ENCODE results near the gene DOHH. TPM values are rescaled to one million over a fixed set of nuclear protein-coding genes. Genes with fewer than 3 reads are reported as not detected.

The DOHH gene
- total RNA-seq, 2 donors from 2014 or later: 14.1 to 18.4 TPM

DNA sequence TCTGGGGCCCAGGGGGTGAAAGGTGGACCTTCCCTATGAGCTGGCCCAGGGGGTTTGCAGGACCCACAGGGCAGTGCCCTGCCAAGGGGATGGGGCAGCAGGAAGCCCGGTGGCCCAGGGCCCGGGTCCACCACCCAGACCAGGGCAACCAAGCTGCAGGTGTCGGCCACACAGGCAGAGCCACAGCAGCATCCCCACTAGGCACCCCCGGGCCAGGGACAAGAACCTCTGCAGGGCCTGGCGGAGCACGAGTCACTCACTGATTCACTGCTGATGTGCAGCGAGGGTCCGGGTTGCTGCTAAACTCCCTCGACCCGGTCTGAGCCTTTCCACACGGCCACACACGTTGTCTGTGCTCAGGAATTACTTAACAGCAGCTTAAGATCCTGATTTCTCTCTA lies 14.5 kb upstream of the DOHH start:
- Histone ChIP-seq H3K36me3 (peaks cover 5% of the 10 kb centered on the region), H3K9me3 (no peaks in the 10 kb centered on the region), H3K4me3 (no peak overlapping the region), H3K27ac (no peak overlapping the region), H3K4me1 (peaks cover 0 to 39% of the 10 kb centered on the region in 2 donors), H3K27me3 (no peaks in the 10 kb centered on the region)
- TF ChIP-seq, protein P1, sequence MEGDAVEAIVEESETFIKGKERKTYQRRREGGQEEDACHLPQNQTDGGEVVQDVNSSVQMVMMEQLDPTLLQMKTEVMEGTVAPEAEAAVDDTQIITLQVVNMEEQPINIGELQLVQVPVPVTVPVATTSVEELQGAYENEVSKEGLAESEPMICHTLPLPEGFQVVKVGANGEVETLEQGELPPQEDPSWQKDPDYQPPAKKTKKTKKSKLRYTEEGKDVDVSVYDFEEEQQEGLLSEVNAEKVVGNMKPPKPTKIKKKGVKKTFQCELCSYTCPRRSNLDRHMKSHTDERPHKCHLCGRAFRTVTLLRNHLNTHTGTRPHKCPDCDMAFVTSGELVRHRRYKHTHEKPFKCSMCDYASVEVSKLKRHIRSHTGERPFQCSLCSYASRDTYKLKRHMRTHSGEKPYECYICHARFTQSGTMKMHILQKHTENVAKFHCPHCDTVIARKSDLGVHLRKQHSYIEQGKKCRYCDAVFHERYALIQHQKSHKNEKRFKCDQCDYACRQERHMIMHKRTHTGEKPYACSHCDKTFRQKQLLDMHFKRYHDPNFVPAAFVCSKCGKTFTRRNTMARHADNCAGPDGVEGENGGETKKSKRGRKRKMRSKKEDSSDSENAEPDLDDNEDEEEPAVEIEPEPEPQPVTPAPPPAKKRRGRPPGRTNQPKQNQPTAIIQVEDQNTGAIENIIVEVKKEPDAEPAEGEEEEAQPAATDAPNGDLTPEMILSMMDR (IDR thresholded peaks at IDR 0.05): no peak
- DNase-seq (ENCODE audit: low spot score): no peak

DNA sequence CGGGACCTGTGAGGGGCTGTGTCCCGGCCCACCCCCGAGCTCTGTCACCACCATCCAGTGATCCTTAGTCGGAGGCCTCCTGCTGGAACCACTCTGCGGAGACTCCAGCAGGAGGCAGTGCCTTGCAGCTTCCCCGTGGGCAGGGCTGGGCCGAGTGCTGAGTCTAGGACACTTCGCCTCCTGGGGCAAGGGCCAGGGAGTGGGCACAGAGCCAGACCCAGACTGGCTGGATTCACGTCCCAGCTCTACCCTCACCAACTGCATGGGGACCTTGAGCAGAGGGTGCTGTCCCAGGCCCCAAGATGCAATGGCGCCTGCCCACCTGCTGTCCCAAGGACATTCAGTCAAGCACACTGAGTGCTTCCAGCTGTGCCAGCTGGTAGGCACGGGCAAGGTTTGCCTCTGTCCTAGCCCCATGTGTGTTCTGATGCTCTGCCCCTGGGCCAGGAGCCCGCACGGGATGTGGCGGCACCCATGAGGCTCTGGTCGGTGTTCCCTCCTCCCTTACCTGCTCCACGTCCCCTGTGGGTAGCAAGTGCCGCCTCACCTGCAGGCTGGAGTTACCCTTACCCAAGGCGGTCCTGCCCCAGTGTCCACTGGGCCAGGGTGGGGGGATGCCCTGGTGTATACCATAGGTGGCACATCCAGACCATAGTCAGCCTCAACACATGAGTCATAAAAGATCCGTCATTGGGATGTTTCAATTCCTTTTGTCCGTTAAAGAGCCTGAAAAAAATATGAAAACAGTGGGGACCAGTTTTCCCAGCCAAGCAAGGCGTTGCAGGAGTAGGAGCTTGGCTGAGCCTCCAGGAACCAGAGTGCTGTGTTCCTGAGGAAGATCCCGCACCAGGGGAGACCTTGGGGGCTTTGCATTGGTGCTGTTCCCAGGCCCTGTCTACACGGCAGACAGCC lies 13.0 kb upstream of the DOHH start:
- H3K27ac ChIP-seq: no peak overlapping the region
- no peak overlapping the region for H3K4me3 ChIP-seq
- H3K4me1 ChIP-seq: peaks cover 0 to 47% of the 10 kb centered on the region in 2 donors
- no peaks in the 10 kb centered on the region for H3K27me3 ChIP-seq
- no peak for DNase-seq (ENCODE audit: low spot score)
- no peaks in the 10 kb centered on the region for H3K36me3 ChIP-seq
- TF ChIP-seq, protein P1 (IDR thresholded peaks at IDR 0.05): no peak
- no peaks in the 10 kb centered on the region for H3K9me3 ChIP-seq

DNA sequence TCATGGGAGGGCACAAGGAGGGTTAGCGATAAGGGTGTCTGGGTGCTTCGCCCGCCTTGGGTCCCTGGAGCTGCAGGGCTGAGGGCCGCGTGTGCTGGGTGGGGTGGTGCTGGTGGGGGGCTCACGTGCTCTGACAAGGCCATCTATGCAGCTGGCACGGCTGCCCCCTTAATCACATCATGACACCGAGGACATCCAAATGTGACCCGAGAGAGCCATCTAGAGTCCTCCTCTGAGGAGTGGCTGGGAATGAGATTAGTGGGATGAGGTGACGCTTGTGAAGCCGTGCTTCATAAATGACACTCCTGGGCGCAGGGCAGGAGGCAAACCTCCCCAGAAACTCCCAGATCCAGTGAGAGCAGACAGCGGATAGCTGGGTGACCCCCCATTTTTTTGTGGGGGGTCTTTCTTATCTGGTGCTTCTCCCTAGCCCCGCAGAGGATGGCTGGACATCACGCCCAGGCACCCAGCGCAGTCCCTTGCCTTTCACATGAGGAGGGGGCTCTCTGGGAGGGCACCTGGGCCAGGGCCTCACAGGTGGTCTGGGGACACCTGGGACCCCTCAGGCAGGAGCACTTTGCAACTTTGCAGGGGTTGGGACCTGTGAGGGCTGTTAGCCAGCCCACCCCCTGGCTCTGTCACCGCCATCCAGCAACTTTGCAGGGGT lies 12.2 kb upstream of the DOHH start:
- Histone ChIP-seq H3K4me1 (peaks cover 0 to 55% of the 10 kb centered on the region in 2 donors), H3K27me3 (no peaks in the 10 kb centered on the region), H3K4me3 (no peak overlapping the region), H3K27ac (no peak overlapping the region), H3K9me3 (no peaks in the 10 kb centered on the region), H3K36me3 (no peaks in the 10 kb centered on the region)
- TF ChIP-seq, protein P1 (IDR thresholded peaks at IDR 0.05): no peak
- DNase-seq (ENCODE audit: low spot score): no peak

DNA sequence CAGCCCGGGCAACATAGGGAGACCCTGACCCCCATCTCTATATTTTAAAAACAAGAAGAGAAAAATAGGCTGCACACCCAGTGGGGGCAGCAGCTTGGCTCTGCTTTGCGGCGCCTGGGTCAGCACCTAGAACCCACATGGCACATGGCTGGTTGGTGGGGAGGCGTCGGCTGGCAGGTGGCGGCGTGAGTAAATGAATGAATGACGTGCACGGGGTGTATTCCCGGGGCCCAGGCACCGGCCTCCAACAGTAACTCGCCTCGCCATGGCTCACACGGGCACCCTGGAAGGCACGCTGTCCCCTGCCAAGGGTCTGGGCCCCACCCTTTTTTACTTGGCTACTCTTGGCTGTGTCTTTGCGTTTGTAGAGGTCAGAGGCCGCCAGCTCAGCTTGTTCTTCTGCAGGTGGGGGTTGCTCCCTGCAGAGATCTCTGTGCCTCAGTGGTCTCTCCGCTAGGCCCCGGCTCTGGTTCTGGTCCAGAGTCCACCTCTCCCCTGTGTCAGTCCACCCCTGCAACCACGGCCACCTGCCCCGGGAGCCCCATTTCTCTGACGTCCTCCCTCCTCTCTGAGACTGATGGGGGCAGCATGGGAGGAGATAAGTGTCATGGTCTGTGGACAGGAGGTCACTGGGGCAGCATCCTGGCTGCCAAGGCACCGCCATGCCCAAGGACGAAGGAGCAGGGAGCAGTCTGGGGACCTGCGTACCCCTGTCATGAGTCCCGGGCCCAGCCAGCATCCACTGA lies 11.2 kb upstream of the DOHH start:
- no peak for DNase-seq (ENCODE audit: low spot score)
- H3K4me1 ChIP-seq: peaks cover 0 to 61% of the 10 kb centered on the region in 2 donors
- TF ChIP-seq, protein P1 (IDR thresholded peaks at IDR 0.05): no peak

DNA sequence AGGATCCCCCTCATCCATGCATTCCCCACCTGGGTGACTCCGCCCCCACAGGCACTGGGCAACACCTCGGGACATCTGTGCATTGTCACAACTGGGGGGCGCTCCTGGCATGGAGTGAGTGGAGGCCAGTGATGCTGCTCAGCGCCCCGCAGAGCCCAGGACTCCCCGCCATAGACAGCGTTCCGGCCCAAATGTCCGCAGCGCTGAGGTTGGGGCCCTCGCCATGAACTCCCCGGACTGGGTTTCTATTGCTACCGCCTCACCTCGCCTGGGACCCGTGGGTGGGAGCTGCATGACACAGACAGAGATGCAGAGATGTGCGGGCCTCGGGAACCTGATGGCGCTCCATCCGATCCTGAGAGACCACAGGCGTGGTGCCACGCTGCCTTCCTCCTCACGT lies 10.3 kb upstream of the DOHH start:
- Histone ChIP-seq H3K4me3 (no peak overlapping the region), H3K27ac (no peak overlapping the region), H3K9me3 (no peaks in the 10 kb centered on the region), H3K27me3 (no peaks in the 10 kb centered on the region), H3K4me1 (peaks cover 0 to 53% of the 10 kb centered on the region in 2 donors), H3K36me3 (no peaks in the 10 kb centered on the region)
- DNase-seq (ENCODE audit: low spot score): no peak
- TF ChIP-seq, protein P1 (IDR thresholded peaks at IDR 0.05): no peak

More for the DNA sequence above, 11.2 kb upstream of the DOHH start:
- H3K27ac ChIP-seq: no peak overlapping the region
- no peaks in the 10 kb centered on the region for H3K9me3 ChIP-seq
- no peak overlapping the region for H3K4me3 ChIP-seq
- H3K27me3 ChIP-seq: no peaks in the 10 kb centered on the region
- H3K36me3 ChIP-seq: no peaks in the 10 kb centered on the region

Data from right atrium auricular region (tissue), 2 donors.